SHP77 (cell line): ENCODE data around the gene ZNF83.
"Not testable (repeated sequence)": the region's sequence is repeated elsewhere in the genome, so short reads cannot be mapped to it uniquely, and the experiment has no call there.

ENCODE experiments used
- DNase-seq, 2 experiments: peaks; one replicate each; lab custom pipeline; 2025; lab: John Stamatoyannopoulos, UW

ZNF83 gene

GRCh38 chr19:52639996-52640395, 1.8 kb upstream of the ZNF83 start:
- DNase-seq = no peak

- DNase-seq = peak; percentile 2 to 33
Observed at GRCh38 chr19:52638601-52639000, 446 bp upstream of the ZNF83 start.

GRCh38 chr19:52635786-52636570, 2.2 kb downstream of the ZNF83 start:
- no peak for DNase-seq

GRCh38 chr19:52627441-52627840, 10.7 kb downstream of the ZNF83 start:
- not testable (repeated sequence) for DNase-seq

GRCh38 chr19:52626915-52627314, 11.2 kb downstream of the ZNF83 start:
- DNase-seq = no peak

- no peak for DNase-seq
Observed at GRCh38 chr19:52622261-52622660, 15.9 kb downstream of the ZNF83 start.

GRCh38 chr19:52621376-52621775, 16.8 kb downstream of the ZNF83 start:
- DNase-seq = no peak

GRCh38 chr19:52613299-52613906, 24.8 kb downstream of the ZNF83 start:
- no peak for DNase-seq

- no peak for DNase-seq
Observed at GRCh38 chr19:52603558-52604207, 34.5 kb downstream of the ZNF83 start.

- no peak for DNase-seq
Observed at GRCh38 chr19:52602941-52603340, 35.2 kb downstream of the ZNF83 start.

GRCh38 chr19:52601974-52602366, 36.2 kb downstream of the ZNF83 start:
- not testable (repeated sequence) for DNase-seq

GRCh38 chr19:52601025-52601973, 36.9 kb downstream of the ZNF83 start:
- DNase-seq = no peak

- DNase-seq = no peak
Observed at GRCh38 chr19:52600639-52601024, 37.5 kb downstream of the ZNF83 start.

- DNase-seq = no peak
Observed at GRCh38 chr19:52599241-52599640, 38.9 kb downstream of the ZNF83 start.

- not testable (repeated sequence) for DNase-seq
Observed at GRCh38 chr19:52593441-52593840, 44.7 kb downstream of the ZNF83 start.

GRCh38 chr19:52592301-52592700, 45.9 kb downstream of the ZNF83 start:
- DNase-seq = no peak

GRCh38 chr19:52590728-52591127, 47.4 kb downstream of the ZNF83 start:
- DNase-seq = no peak

- DNase-seq = no peak
Observed at GRCh38 chr19:52585604-52586003, 52.6 kb downstream of the ZNF83 start.

GRCh38 chr19:52584736-52585440, 53.3 kb downstream of the ZNF83 start:
- DNase-seq = no peak

- peak; percentile 67 for DNase-seq
Observed at GRCh38 chr19:52570000-52570861, 67.9 kb downstream of the ZNF83 start, which contains the start of gene ZNF701. Gene ZNF701 (plus strand): TSS chr19:52570287. CDS start chr19:52574148, 3,861 bp downstream.
